Mesothelial cell of epicardium (in vitro differentiated cells): Measurements from ENCODE around the gene ATRIP. TPM values are rescaled to one million over a fixed set of nuclear protein-coding genes. Genes with fewer than 3 reads are reported as not detected.

Source experiments
- DNase-seq, 2 experiments: peaks; one replicate each; pipeline ENCODE4 v3.0.0; 2021; ENCODE audit warnings: low spot score in 2 of 2; ENCODE audit not compliant: unreplicated experiment in 2 of 2
- H3K27ac Mint-ChIP-seq: 2 replicates; pipeline ENCODE4 v1.8.0; 2021; ENCODE audit warnings: mixed read lengths
- H3K27me3 Mint-ChIP-seq: 2 replicates; pipeline ENCODE4 v1.8.0; 2021; ENCODE audit warnings: low read depth, mixed read lengths
- H3K36me3 Mint-ChIP-seq: 2 replicates; pipeline ENCODE4 v1.8.0; 2021; ENCODE audit warnings: mixed read lengths
- H3K4me1 Mint-ChIP-seq: 2 replicates; pipeline ENCODE4 v1.8.0; 2021; ENCODE audit warnings: mixed read lengths
- H3K4me3 Mint-ChIP-seq: 2 replicates; pipeline ENCODE4 v1.8.0; 2021; ENCODE audit warnings: mild to moderate bottlenecking, moderate library complexity, mixed read lengths
- H3K9me3 Mint-ChIP-seq: 2 replicates; pipeline ENCODE4 v1.8.0; 2021; ENCODE audit warnings: mixed read lengths
- CTCF ChIP-seq: fragments of 200-600 bp; sonication (generic); IDR thresholded peaks from one replicate; pipeline ENCODE4 v1.5.0; 2021; ENCODE audit warnings: antibody characterized with exemption; ENCODE audit not compliant: unreplicated experiment
- total RNA-seq: library from RNA; stranded (reverse); gene quantifications from 3 replicates; pipeline ENCODE4 v1.2.1, GENCODE V29; 2021

Gene ATRIP
- total RNA-seq, 1 donor from 2014 or later = 12.0 TPM

DNA sequence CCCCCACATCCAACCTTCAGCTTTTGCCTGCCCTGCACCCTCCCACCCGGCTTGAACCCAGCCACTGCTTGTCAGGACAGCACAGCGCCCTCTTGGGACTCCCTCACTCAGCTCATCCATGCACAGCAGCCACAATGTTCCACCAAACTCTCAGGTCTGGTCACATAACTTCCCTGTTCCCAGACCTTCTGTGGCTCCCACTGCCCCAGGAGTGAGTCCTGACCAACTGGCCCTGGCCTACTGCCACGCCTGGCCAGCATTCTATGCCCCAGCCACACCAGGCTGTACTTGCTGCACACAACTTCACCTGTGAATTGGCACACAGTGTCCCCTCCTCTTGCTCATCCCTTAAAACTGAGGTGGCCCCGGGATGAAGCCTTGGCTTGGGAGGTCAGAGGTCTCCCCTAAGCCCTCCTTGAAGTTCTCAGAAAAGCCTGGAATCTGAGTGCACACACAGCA is 37.7 kb upstream of the ATRIP start:
- H3K27me3 Mint-ChIP-seq = no peaks in the 10 kb centered on the region
- H3K36me3 Mint-ChIP-seq = peaks cover 25% of the 10 kb centered on the region
- H3K4me3 Mint-ChIP-seq = no peak overlapping the region
- H3K4me1 Mint-ChIP-seq = no peaks in the 10 kb centered on the region
- no peak overlapping the region for H3K27ac Mint-ChIP-seq
- H3K9me3 Mint-ChIP-seq = no peaks in the 10 kb centered on the region
- TF ChIP-seq CTCF = no peak
- no peak for DNase-seq

GRCh38 chr3:48409291-48410201 is 37.0 kb upstream of the ATRIP start:
- Mint-ChIP-seq H3K4me1 (no peaks in the 10 kb centered on the region), H3K36me3 (peaks cover 28% of the 10 kb centered on the region)

GRCh38 chr3:48410205-48411040 is 36.1 kb upstream of the ATRIP start:
- H3K36me3 Mint-ChIP-seq = peaks cover 30% of the 10 kb centered on the region
- no peaks in the 10 kb centered on the region for H3K27me3 Mint-ChIP-seq
- no peaks in the 10 kb centered on the region for H3K4me1 Mint-ChIP-seq
- H3K4me3 Mint-ChIP-seq = no peak overlapping the region
- peak in 1 of 2 experiments; percentile 5 for DNase-seq
- no peaks in the 10 kb centered on the region for H3K9me3 Mint-ChIP-seq
- no peak overlapping the region for H3K27ac Mint-ChIP-seq
- TF ChIP-seq CTCF = no peak

More at GRCh38 chr3:48409291-48410201, 37.0 kb upstream of the ATRIP start:
- no peak for DNase-seq
- H3K4me3 Mint-ChIP-seq = no peak overlapping the region
- no peak overlapping the region for H3K27ac Mint-ChIP-seq
- no peaks in the 10 kb centered on the region for H3K27me3 Mint-ChIP-seq
- TF ChIP-seq CTCF = no peak
- no peaks in the 10 kb centered on the region for H3K9me3 Mint-ChIP-seq

GRCh38 chr3:48411041-48411588 is 35.4 kb upstream of the ATRIP start:
- no peak for DNase-seq
- H3K4me3 Mint-ChIP-seq = no peak overlapping the region
- no peaks in the 10 kb centered on the region for H3K27me3 Mint-ChIP-seq
- peaks cover 31% of the 10 kb centered on the region for H3K36me3 Mint-ChIP-seq
- no peak for TF ChIP-seq CTCF
- H3K9me3 Mint-ChIP-seq = no peaks in the 10 kb centered on the region
- no peaks in the 10 kb centered on the region for H3K4me1 Mint-ChIP-seq
- H3K27ac Mint-ChIP-seq = no peak overlapping the region

GRCh38 chr3:48411606-48412374 is 34.7 kb upstream of the ATRIP start:
- no peak overlapping the region for H3K4me3 Mint-ChIP-seq
- H3K4me1 Mint-ChIP-seq = no peaks in the 10 kb centered on the region
- H3K9me3 Mint-ChIP-seq = no peaks in the 10 kb centered on the region
- TF ChIP-seq CTCF = no peak
- H3K27ac Mint-ChIP-seq = no peak overlapping the region
- H3K36me3 Mint-ChIP-seq = peaks cover 31% of the 10 kb centered on the region
- DNase-seq = no peak
- no peaks in the 10 kb centered on the region for H3K27me3 Mint-ChIP-seq
